ENCODE results near the gene EVX2. TPM values are rescaled to one million over a fixed set of nuclear protein-coding genes. Genes with fewer than 3 reads are reported as not detected.

EVX2 gene
- total RNA-seq, 2 experiments from 2014 or later: not detected

DNA sequence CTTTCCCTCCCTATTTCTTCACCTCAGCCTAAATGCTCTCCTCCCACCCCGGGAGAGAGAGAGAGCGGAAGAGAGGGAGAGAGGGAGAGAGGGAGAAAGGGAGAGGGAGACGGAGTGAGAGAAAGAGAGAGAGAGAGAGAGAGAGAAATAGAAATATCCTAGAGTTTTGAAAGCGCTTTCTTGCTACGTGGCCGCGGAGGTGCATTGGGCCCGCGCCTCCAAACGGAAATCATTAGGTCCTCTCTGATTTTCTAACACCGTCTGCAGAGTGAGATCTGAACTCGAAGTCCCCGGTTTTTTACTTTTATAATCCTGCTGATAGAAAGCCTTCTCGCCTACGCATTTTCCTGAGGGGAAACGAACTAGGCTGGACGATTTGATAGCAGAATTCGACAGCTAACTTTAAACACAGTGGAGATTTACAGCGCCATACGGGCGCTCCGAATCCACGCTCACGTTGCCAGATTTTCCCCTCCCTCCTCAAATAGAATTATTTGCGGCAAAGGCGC, 903 bp upstream of the EVX2 start:
- H3K9me3 Mint-ChIP-seq: peaks cover 14% of the 10 kb centered on the region
- H3K4me1 Mint-ChIP-seq (ENCODE audit: low read depth): peaks cover 8% of the 10 kb centered on the region
- DNase-seq: no peak
- peaks cover 85% of the 10 kb centered on the region for H3K27me3 Mint-ChIP-seq
- H3K27ac Mint-ChIP-seq: no peak overlapping the region
- H3K4me3 Mint-ChIP-seq: no peak overlapping the region
- TF ChIP-seq, protein P1, sequence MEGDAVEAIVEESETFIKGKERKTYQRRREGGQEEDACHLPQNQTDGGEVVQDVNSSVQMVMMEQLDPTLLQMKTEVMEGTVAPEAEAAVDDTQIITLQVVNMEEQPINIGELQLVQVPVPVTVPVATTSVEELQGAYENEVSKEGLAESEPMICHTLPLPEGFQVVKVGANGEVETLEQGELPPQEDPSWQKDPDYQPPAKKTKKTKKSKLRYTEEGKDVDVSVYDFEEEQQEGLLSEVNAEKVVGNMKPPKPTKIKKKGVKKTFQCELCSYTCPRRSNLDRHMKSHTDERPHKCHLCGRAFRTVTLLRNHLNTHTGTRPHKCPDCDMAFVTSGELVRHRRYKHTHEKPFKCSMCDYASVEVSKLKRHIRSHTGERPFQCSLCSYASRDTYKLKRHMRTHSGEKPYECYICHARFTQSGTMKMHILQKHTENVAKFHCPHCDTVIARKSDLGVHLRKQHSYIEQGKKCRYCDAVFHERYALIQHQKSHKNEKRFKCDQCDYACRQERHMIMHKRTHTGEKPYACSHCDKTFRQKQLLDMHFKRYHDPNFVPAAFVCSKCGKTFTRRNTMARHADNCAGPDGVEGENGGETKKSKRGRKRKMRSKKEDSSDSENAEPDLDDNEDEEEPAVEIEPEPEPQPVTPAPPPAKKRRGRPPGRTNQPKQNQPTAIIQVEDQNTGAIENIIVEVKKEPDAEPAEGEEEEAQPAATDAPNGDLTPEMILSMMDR (IDR thresholded peaks at IDR 0.05): no peak
- peaks cover 18% of the 10 kb centered on the region for H3K36me3 Mint-ChIP-seq (ENCODE audit: low read depth)
- ChIA-PET POLR2A (no interaction called here), CTCF (interaction anchor here (0.9 to 1.8 kb wide), 4 partner anchors 10 to 395 kb away, joined by 4 to 10 read pairs (median 6); no protein-coding TSS in a partner anchor)
- no peak for ATAC-seq
- intact Hi-C loops (cut with micrococcal nuclease): loop anchor here (5.0 kb wide), 1 partner anchor 38 kb away; the partner anchor contains the start of gene HOXD9

DNA sequence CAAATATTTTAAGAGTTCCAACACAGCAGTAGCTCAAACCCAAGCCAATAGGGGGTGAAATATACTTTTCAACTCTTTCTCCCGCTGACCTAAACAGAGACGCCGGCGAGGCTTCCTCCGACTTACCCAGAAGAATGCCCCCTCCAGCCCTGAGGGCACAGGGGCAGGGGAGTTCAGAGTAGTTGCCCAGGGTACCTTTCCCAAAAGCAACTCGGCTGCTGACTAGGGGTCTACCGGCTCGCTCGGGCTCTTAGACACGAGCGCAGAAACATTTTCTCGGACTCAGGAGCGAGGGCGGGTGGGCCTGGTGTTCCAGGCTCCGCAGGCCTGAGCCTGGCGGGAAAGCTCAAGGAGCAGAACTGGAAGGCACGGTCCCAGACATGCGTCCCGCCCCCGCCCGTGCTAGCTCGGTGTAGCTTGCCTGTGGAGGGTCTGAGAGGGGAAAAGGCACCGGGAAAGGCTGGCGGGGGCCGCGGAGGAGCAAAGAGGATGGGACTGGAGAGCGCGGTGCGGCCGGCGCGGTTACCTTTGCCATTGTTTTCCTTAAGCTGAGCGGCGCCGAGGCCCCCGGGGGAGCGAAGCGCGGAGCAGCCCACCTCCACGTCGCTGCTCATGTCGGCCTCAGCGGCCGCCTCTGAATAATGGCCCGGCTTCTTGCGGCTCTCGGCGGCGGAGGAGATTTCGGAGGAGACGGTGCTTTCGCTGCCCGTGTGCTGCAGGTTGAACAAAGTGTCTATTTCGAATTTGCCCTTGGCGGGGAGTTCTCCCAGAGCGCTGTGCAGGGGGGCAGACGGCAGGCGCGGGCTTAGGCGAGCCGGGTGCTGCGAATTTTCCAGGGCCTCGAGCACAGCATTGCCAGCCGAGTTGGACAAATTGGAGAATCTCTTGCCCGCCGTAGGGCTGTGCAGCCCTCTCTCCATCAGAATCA, 674 bp downstream of the EVX2 start:
- ChIA-PET POLR2A (interaction anchor here (0.8 kb wide), 1 partner anchor 49 kb away, joined by 4 read pairs; no protein-coding TSS in a partner anchor), CTCF (interaction anchor here (1.3 to 2.2 kb wide), 4 partner anchors 18 to 44 kb away, joined by 3 to 7 read pairs (median 4); no protein-coding TSS in a partner anchor)
- intact Hi-C loops (cut with micrococcal nuclease): no loop called here
- peaks cover 23% of the 10 kb centered on the region for H3K9me3 Mint-ChIP-seq
- H3K27me3 Mint-ChIP-seq: peaks cover 85% of the 10 kb centered on the region
- DNase-seq: no peak
- ATAC-seq: no peak
- no peak overlapping the region for H3K27ac Mint-ChIP-seq
- peak overlapping the region; percentile 28 for H3K4me3 Mint-ChIP-seq
- TF ChIP-seq, protein P1 (IDR thresholded peaks at IDR 0.05): no peak
- peaks cover 25% of the 10 kb centered on the region for H3K36me3 Mint-ChIP-seq (ENCODE audit: low read depth)
- H3K4me1 Mint-ChIP-seq (ENCODE audit: low read depth): peaks cover 10% of the 10 kb centered on the region

DNA sequence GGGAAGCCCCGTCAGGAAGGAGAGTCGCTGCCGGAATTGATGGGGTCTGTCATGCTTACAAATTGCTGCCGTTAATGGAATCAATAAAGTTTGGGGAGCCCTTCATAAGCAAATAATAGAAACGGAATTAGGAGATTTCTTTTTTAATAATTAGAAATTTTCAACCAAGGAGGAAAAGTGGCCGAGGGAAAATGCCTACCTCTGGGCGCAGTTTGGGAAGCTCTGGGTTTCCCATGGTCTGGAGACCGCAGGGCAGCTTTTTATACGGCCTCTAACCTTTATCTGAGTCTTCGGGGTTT, 1.3 kb downstream of the EVX2 start:
- no peak overlapping the region for H3K27ac Mint-ChIP-seq
- peaks cover 25% of the 10 kb centered on the region for H3K36me3 Mint-ChIP-seq (ENCODE audit: low read depth)
- ChIA-PET POLR2A (interaction anchor here (1.2 kb wide), 1 partner anchor 12 kb away, joined by 3 read pairs; no protein-coding TSS in a partner anchor), CTCF (interaction anchor here (1.6 to 2.2 kb wide), 3 partner anchors 19 to 44 kb away, joined by 3 to 7 read pairs (median 4); no protein-coding TSS in a partner anchor)
- DNase-seq (no peak), ATAC-seq (no peak)
- TF ChIP-seq, protein P1 (IDR thresholded peaks at IDR 0.05): no peak
- peaks cover 10% of the 10 kb centered on the region for H3K4me1 Mint-ChIP-seq (ENCODE audit: low read depth)
- peak overlapping the region; percentile 11 for H3K4me3 Mint-ChIP-seq
- intact Hi-C loops (cut with micrococcal nuclease): no loop called here
- H3K27me3 Mint-ChIP-seq: peaks cover 79% of the 10 kb centered on the region
- peaks cover 23% of the 10 kb centered on the region for H3K9me3 Mint-ChIP-seq

DNA sequence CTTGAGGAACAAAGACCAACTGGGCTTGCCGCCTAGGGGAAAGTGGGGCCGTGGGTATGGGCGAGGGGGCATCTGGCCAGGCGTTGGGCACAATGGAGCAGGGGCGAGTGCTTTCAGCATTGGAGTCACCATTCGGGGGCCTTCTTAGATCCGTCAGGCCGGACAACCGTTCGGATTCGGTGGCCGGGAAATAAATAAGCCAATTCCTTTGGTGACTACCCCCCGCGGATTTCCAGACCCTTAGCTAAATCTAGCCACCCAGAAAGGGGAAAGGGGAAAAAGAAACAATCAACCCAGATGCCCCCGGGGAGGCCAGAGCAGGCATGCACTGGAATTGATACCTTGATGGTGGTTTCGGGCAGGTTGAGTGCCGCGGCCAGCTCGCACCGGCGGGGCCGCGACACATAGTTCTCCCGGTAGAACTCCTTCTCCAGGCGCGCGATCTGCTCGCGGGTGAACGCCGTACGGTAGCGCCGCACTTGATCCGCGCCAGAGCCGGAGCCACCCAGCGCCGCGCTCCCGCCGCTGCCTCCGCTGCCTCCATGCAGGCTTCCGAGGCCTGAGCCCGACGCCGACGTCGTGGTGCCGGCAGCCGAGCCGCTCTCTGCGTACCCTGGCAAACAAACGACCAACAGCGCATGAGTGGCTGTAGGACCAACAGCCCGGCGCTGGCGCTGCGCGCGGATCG, 1.8 kb downstream of the EVX2 start:
- intact Hi-C loops (cut with micrococcal nuclease): no loop called here
- CTCF ChIA-PET: interaction anchor here (1.6 to 2.2 kb wide), 3 partner anchors 19 to 45 kb away, joined by 3 to 7 read pairs (median 4); no protein-coding TSS in a partner anchor
- peak overlapping the region; percentile 31 for H3K4me3 Mint-ChIP-seq
- H3K36me3 Mint-ChIP-seq (ENCODE audit: low read depth): peaks cover 25% of the 10 kb centered on the region
- H3K27me3 Mint-ChIP-seq: peaks cover 78% of the 10 kb centered on the region
- H3K27ac Mint-ChIP-seq: no peak overlapping the region
- POLR2A ChIA-PET: interaction anchor here (1.2 kb wide), 1 partner anchor 11 kb away, joined by 3 read pairs; no protein-coding TSS in a partner anchor
- peaks cover 23% of the 10 kb centered on the region for H3K9me3 Mint-ChIP-seq
- no peak for ATAC-seq
- no peak for DNase-seq
- peaks cover 10% of the 10 kb centered on the region for H3K4me1 Mint-ChIP-seq (ENCODE audit: low read depth)
- TF ChIP-seq, protein P1 (IDR thresholded peaks at IDR 0.05): no peak
